Measurements from ENCODE around the gene HPDL. TPM values are rescaled to one million over a fixed set of nuclear protein-coding genes. Genes with fewer than 3 reads are reported as not detected.

Gene HPDL
- polyA plus RNA-seq, 2 of the 4 experiments (the other 2 are of a cell fraction), result 0.80 to 2.8 TPM

GRCh38 chr1:45354838-45355237 is 28.1 kb downstream of the HPDL start:
- POLR2A ChIA-PET, result no interaction called here
- ATAC-seq (no peak), DNase-seq (ENCODE audit: low read depth in 1 of 2, low spot score in 1 of 2) (no peak), FAIRE-seq (no peak)
- no peak overlapping the region for H3K4me3 ChIP-seq
- no peak overlapping the region for H3K4me2 ChIP-seq
- no peaks in the 10 kb centered on the region for H3K4me1 ChIP-seq
- no peaks in the 10 kb centered on the region for H3K9me3 ChIP-seq
- 65% methylated on average over 4 of the region's 4 CpGs for WGBS (ENCODE audit: missing lambda C conversion rate)
- CTCF ChIA-PET, result interaction anchor here (0.6 to 9.5 kb wide), 4 partner anchors 14 to 378 kb away, joined by 3 to 157 read pairs (median 3); partner anchors contain the start of genes MUTYH and TESK2
- H3K27ac ChIP-seq, result no peak overlapping the region
- TF ChIP-seq RFX5 (IDR thresholded peaks at IDR 0.05), result no peak
- no peak for TF ChIP-seq TFCP2L1 (CRISPR knock-in tag; IDR thresholded peaks at IDR 0.05)
- TF ChIP-seq NR3C1 (IDR thresholded peaks at IDR 0.05), result no peak
- TF ChIP-seq HOXB13 (CRISPR knock-in tag; IDR thresholded peaks at IDR 0.05; ENCODE audit: low read depth), result no peak
- no peak for TF ChIP-seq HMGXB4 (CRISPR knock-in tag; IDR thresholded peaks at IDR 0.05; ENCODE audit: borderline replicate concordance)
- no peak for TF ChIP-seq EP300 (IDR thresholded peaks at IDR 0.05)
- TF ChIP-seq RNF2 (IDR thresholded peaks at IDR 0.05; ENCODE audit: borderline replicate concordance, low read depth), result no peak

- Histone ChIP-seq H3K27ac (no peak overlapping the region), H3K4me1 (no peaks in the 10 kb centered on the region), H3K4me2 (no peak overlapping the region), H3K9me3 (no peaks in the 10 kb centered on the region), H3K4me3 (no peak overlapping the region)
- CTCF ChIA-PET, result interaction anchor here (0.9 to 9.5 kb wide), 3 partner anchors 15 to 341 kb away, joined by 3 to 157 read pairs (median 3); partner anchors contain the start of genes MUTYH and TESK2
- POLR2A ChIA-PET, result interaction anchor here (1.4 kb wide), 1 partner anchor 166 kb away, joined by 3 read pairs; the partner anchor contains the start of gene PRDX1
- DNase-seq (ENCODE audit: low read depth in 1 of 2, low spot score in 1 of 2), result no peak
- ATAC-seq, result no peak
- FAIRE-seq, result no peak
- WGBS (ENCODE audit: missing lambda C conversion rate), result 36% methylated on average over 2 of the region's 2 CpGs
- TF ChIP-seq HOXA7 (CRISPR knock-in tag; IDR thresholded peaks at IDR 0.05), result no peak
- TF ChIP-seq POLR2AphosphoS2 (conservative IDR thresholded peaks at IDR 0.05; ENCODE audit: low read length), result no peak
- TF ChIP-seq RCOR1 (IDR thresholded peaks at IDR 0.05; ENCODE audit: low read depth, low read length), result no peak
- TF ChIP-seq CBX2 (IDR thresholded peaks at IDR 0.05; ENCODE audit: borderline replicate concordance, low read depth), result no peak
- no peak for TF ChIP-seq RARB (CRISPR knock-in tag; IDR thresholded peaks at IDR 0.05)
- no peak for TF ChIP-seq MAFK (IDR thresholded peaks at IDR 0.05; ENCODE audit: partially characterized antibody)
- TF ChIP-seq FOSL2 (IDR thresholded peaks at IDR 0.05), result no peak
- no peak for TF ChIP-seq FOSL2 (CRISPR knock-in tag; IDR thresholded peaks at IDR 0.05)
- no peak for TF ChIP-seq JUNB (IDR thresholded peaks at IDR 0.05)
- no peak for TF ChIP-seq ZSCAN20 (CRISPR knock-in tag; IDR thresholded peaks at IDR 0.05)
- no peak for TF ChIP-seq ZFP36 (IDR thresholded peaks at IDR 0.05; ENCODE audit: borderline replicate concordance, partially characterized antibody)
- no peak for TF ChIP-seq HDAC2 (IDR thresholded peaks at IDR 0.05)
Observed at GRCh38 chr1:45355683-45356082, 29.0 kb downstream of the HPDL start.

- 48% methylated on average over 4 of the region's 4 CpGs for WGBS (ENCODE audit: missing lambda C conversion rate)
- ATAC-seq (no peak), DNase-seq (ENCODE audit: low read depth in 1 of 2, low spot score in 1 of 2) (no peak), FAIRE-seq (no peak)
- H3K4me2 ChIP-seq, result no peak overlapping the region
- TF ChIP-seq EHF (CRISPR knock-in tag; IDR thresholded peaks at IDR 0.05) (no peak), REST (IDR thresholded peaks at IDR 0.05) (no peak), PBX3 (IDR thresholded peaks at IDR 0.05) (no peak), HDAC2 (IDR thresholded peaks at IDR 0.05) (no peak), SREBF2 (IDR thresholded peaks at IDR 0.05) (no peak), EP300 (IDR thresholded peaks at IDR 0.05) (no peak), TFCP2L1 (CRISPR knock-in tag; IDR thresholded peaks at IDR 0.05) (no peak), POLR2A (IDR thresholded peaks at IDR 0.05; ENCODE audit: low read length) (no peak), PHF8 (IDR thresholded peaks at IDR 0.05; ENCODE audit: borderline replicate concordance, low read depth) (no peak), HOXA7 (CRISPR knock-in tag; IDR thresholded peaks at IDR 0.05) (no peak), GATA3 (IDR thresholded peaks at IDR 0.05; ENCODE audit: borderline replicate concordance) (no peak), CEBPB (IDR thresholded peaks at IDR 0.05) (no peak), ZSCAN20 (CRISPR knock-in tag; IDR thresholded peaks at IDR 0.05) (no peak), BHLHE40 (IDR thresholded peaks at IDR 0.05; ENCODE audit: low read depth, low read length) (no peak), HEYL (CRISPR knock-in tag; IDR thresholded peaks at IDR 0.05) (no peak), RFX5 (IDR thresholded peaks at IDR 0.05) (no peak), MAX (IDR thresholded peaks at IDR 0.05) (no peak)
- no peak overlapping the region for H3K4me3 ChIP-seq
- ChIA-PET CTCF (interaction anchor here (0.6 to 9.5 kb wide), 4 partner anchors 9 to 223 kb away, joined by 3 to 157 read pairs (median 6); partner anchors contain the start of gene TESK2), POLR2A (interaction anchor here (0.7 to 1.4 kb wide), 3 partner anchors 17 to 598 kb away, joined by 3 read pairs; partner anchors contain the start of genes PRDX1 and TOE1)
- H3K9me3 ChIP-seq, result no peaks in the 10 kb centered on the region
- H3K4me1 ChIP-seq, result no peaks in the 10 kb centered on the region
- no peak overlapping the region for H3K27ac ChIP-seq
Observed at GRCh38 chr1:45356186-45356585, 29.5 kb downstream of the HPDL start.
